Hepatocyte (in vitro differentiated cells): ENCODE data around the gene DYRK3.

ENCODE experiments used
- CTCF ChIP-seq: fragments of 200-600 bp; sonication (generic); IDR thresholded peaks from 2 replicates; pipeline ENCODE4 v1.5.1; 2016; ENCODE audit warnings: antibody characterized with exemption, mild to moderate bottlenecking; ENCODE audit not compliant: poor library complexity
- EZH2 ChIP-seq: fragments of 200-600 bp; sonication (generic); IDR thresholded peaks from 2 replicates; pipeline ENCODE4 v1.6.1; 2016; ENCODE audit warnings: antibody characterized with exemption, mild to moderate bottlenecking, borderline replicate concordance

- TF ChIP-seq CTCF (no peak), EZH2 (no peak)
Observed at GRCh38 chr1:206651014-206651413, 15.7 kb downstream of the DYRK3 start.
